Muscle of leg (tissue), 11 donors: ENCODE measurements around the gene CANT1. TPM values are rescaled to one million over a fixed set of nuclear protein-coding genes. Genes with fewer than 3 reads are reported as not detected.

ENCODE experiments used
- DNase-seq: peaks from one replicate; pipeline ENCODE4 v3.0.0; 2013
- H3K27ac ChIP-seq: one replicate; pipeline ENCODE4 v1.5.1; 2013; ENCODE audit warnings: mild to moderate bottlenecking, low read length, control low read depth
- H3K27me3 ChIP-seq: one replicate; pipeline ENCODE4 v1.6.1; 2013; ENCODE audit warnings: low read length; ENCODE audit not compliant: control insufficient read depth, insufficient read depth
- H3K36me3 ChIP-seq: one replicate; pipeline ENCODE4 v1.6.1; 2013; ENCODE audit warnings: low read length; ENCODE audit not compliant: control insufficient read depth, insufficient read depth
- H3K4me1 ChIP-seq: one replicate; pipeline ENCODE4 v1.6.1; 2013; ENCODE audit warnings: low read length; ENCODE audit not compliant: control insufficient read depth, insufficient read depth
- H3K4me3 ChIP-seq: one replicate; pipeline ENCODE4 v1.5.1; 2013; ENCODE audit warnings: low read length, control low read depth
- H3K9me3 ChIP-seq: replicated peaks from 2 replicates; pipeline ENCODE4 v1.6.1; 2013; ENCODE audit warnings: low read depth, low read length; ENCODE audit not compliant: control insufficient read depth
- WGBS: methylation state at CpG from one replicate; pipeline ENCODE4 v1.1.5; 2013; ENCODE audit warnings: missing lambda C conversion rate; ENCODE audit not compliant: insufficient coverage; 5-methylcytosine and 5-hydroxymethylcytosine counted together
- polyA plus RNA-seq, 8 donors: library from polyadenylated mRNA; unstranded; fragments of 120-200 nt; gene quantifications; one replicate each; pipeline versions ENCODE4 v1.2.1 to v1.2.3, GENCODE V29; 2013; ENCODE audit warnings: inconsistent platforms in 1 of 8, low replicate concordance in 1 of 8; ENCODE audit not compliant: insufficient read length in 8 of 8, insufficient read depth in 1 of 8
- total RNA-seq: library from RNA; stranded (reverse); fragments of 120-200 nt; gene quantifications from one replicate; pipeline ENCODE4 v1.2.4, GENCODE V29; 2013

CANT1 gene
- total and polyA plus RNA-seq, 9 donors, result 21.7 to 41.5 (median 32.8) TPM

GRCh38 chr17:79020631-79021301, 11.2 kb upstream of the CANT1 start:
- Histone ChIP-seq H3K36me3 (no peaks in the 10 kb centered on the region), H3K27ac (no peak overlapping the region), H3K9me3 (no peaks in the 10 kb centered on the region), H3K27me3 (peaks cover 56% of the 10 kb centered on the region), H3K4me1 (peaks cover 33% of the 10 kb centered on the region), H3K4me3 (no peak overlapping the region)
- WGBS, result no CpG with 5 or more reads among the region's 2 CpGs
- no peak for DNase-seq

GRCh38 chr17:79019632-79020584, 10.3 kb upstream of the CANT1 start:
- Histone ChIP-seq H3K4me1 (peaks cover 26% of the 10 kb centered on the region), H3K27ac (no peak overlapping the region), H3K36me3 (no peaks in the 10 kb centered on the region), H3K27me3 (peaks cover 49% of the 10 kb centered on the region), H3K9me3 (no peaks in the 10 kb centered on the region), H3K4me3 (no peak overlapping the region)
- 26% methylated on average over 14 of the region's 19 CpGs for WGBS
- DNase-seq, result peak; percentile 80

DNA sequence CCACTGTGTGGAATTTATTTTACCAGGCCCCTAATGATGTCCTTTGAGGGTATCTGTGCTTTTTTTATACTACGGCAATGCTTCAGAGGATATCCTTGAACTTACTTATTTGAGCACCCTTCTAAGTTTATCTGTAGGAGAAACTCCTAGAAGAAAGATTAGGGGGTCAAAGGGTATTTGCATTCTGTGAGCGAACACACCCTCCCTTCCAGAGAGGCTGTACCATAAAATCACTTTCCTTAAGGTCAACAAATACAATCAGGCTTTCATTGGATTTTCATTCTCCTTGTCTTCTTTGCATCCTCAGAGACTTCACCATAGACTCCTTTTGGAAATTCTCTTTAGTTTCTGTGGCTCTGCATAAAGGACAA, 9.7 kb upstream of the CANT1 start:
- H3K4me1 ChIP-seq, result peaks cover 19% of the 10 kb centered on the region
- H3K27me3 ChIP-seq, result peaks cover 42% of the 10 kb centered on the region
- H3K9me3 ChIP-seq, result no peaks in the 10 kb centered on the region
- no peak overlapping the region for H3K4me3 ChIP-seq
- no peak overlapping the region for H3K27ac ChIP-seq
- no peaks in the 10 kb centered on the region for H3K36me3 ChIP-seq
- WGBS, result no CpG with 5 or more reads among the region's 2 CpGs
- DNase-seq, result no peak

DNA sequence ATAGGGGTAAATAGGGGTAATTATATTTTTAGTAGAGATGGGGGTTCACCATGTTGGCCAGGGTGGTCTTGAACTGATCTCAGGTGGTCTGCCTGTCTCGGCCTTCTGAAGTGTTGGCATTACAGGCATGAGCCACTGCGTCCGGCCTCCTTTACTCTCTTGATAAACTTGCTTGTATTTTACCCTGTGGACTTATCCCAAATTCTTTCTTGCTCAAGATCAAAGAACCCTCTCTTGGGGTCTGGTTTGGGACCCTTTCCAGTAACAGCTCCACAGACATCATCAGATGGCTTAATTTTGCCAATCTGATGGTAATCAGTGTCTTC, 8.8 kb upstream of the CANT1 start:
- Histone ChIP-seq H3K9me3 (no peaks in the 10 kb centered on the region), H3K27ac (no peak overlapping the region), H3K36me3 (no peaks in the 10 kb centered on the region), H3K4me1 (peaks cover 11% of the 10 kb centered on the region), H3K4me3 (no peak overlapping the region), H3K27me3 (peaks cover 33% of the 10 kb centered on the region)
- DNase-seq, result no peak
- WGBS, result 96% methylated on average over 3 of the region's 3 CpGs

- Histone ChIP-seq H3K36me3 (no peaks in the 10 kb centered on the region), H3K27ac (no peak overlapping the region), H3K4me1 (peaks cover 11% of the 10 kb centered on the region), H3K4me3 (no peak overlapping the region), H3K27me3 (peaks cover 27% of the 10 kb centered on the region), H3K9me3 (no peaks in the 10 kb centered on the region)
- DNase-seq, result no peak
- 67% methylated on average over 1 of the region's 6 CpGs for WGBS
Observed at GRCh38 chr17:79017546-79018369, 8.2 kb upstream of the CANT1 start.

DNA sequence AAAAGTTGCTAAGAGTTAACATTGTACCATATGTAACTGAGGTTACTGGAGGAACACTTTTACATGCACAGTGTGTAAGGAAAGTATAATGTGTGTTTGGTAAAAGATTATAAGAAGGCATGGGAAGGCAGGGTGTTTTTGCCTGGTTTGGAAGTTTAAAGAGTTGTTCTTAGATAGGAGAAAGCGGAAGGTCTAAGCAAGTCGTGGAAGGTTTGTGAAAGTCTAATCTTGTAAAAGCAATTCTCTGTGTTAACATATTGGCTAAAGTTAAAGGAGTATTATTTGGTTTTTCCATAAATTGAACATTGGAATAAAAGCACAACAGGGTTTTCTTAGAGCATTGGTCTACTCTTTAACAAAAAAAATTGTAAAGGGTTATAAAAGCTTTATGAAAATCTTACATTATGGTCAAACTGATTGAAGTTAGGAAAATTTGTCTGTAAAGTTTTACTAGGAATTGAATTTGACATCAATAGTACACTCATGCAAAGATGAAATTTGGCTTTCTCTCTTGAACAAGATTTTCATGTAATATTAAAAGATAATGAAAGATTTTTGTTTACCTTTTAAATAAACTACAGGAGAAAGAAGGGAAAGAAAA, 4.7 kb upstream of the CANT1 start:
- no peaks in the 10 kb centered on the region for H3K36me3 ChIP-seq
- no peaks in the 10 kb centered on the region for H3K9me3 ChIP-seq
- H3K27me3 ChIP-seq, result no peaks in the 10 kb centered on the region
- WGBS, result 79% methylated on average over 2 of the region's 2 CpGs
- H3K4me3 ChIP-seq, result no peak overlapping the region
- no peak overlapping the region for H3K27ac ChIP-seq
- H3K4me1 ChIP-seq, result peaks cover 5% of the 10 kb centered on the region
- DNase-seq, result no peak

DNA sequence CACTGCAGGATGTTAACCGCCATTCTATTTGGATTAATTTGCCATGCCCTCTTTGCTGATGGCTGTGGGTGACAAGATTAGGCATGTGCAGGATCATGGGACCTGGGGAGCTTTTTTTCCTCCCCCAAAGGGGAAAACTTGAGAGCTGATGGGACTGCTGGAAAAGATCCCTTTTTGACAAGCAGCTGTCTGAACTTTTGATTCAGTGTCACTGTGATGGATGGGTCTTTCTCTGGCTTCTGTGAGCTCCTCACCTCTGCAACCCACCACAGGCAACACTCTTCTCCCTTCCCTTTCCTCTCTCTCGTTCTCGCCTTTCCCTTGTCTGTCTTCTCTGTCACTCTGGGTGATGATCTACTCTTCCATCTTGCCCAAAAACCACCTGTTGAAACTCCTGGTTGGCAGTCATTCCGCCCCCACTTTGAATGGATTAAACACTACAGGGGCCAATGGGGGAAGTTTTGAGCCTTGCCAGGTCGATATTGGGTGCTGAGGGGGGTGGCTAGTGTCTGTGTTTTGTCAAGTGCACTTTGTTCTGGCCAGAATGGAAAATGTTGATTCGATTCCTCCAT, 3.1 kb upstream of the CANT1 start:
- Histone ChIP-seq H3K36me3 (peaks cover 5% of the 10 kb centered on the region), H3K27ac (no peak overlapping the region), H3K9me3 (no peaks in the 10 kb centered on the region), H3K27me3 (no peaks in the 10 kb centered on the region), H3K4me1 (peaks cover 18% of the 10 kb centered on the region), H3K4me3 (no peak overlapping the region)
- 75% methylated on average over 4 of the region's 6 CpGs for WGBS
- no peak for DNase-seq

GRCh38 chr17:79011451-79012147, 2.0 kb upstream of the CANT1 start:
- Histone ChIP-seq H3K4me1 (peaks cover 18% of the 10 kb centered on the region), H3K27me3 (no peaks in the 10 kb centered on the region), H3K9me3 (no peaks in the 10 kb centered on the region), H3K27ac (no peak overlapping the region), H3K4me3 (no peak overlapping the region), H3K36me3 (peaks cover 8% of the 10 kb centered on the region)
- 56% methylated on average over 4 of the region's 5 CpGs for WGBS
- no peak for DNase-seq

DNA sequence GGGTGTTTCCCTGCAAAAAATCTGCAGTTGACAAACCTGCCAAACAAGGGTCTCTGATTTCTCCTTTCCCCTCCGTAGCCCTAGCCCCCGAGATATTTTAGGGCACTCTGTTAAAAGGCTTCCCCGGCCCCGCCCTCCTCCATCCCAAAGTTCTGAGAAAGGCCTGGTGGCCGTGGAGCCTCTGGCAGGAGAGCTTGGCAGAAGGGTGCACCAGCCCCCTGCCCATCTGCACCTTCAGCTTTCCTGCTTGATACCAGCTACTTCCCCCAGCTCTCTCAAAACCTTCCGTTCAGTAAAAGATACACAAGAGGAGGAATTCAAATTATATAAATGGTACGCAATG, 711 bp upstream of the CANT1 start:
- no peaks in the 10 kb centered on the region for H3K27me3 ChIP-seq
- 0% methylated on average over 2 of the region's 7 CpGs for WGBS
- H3K9me3 ChIP-seq, result no peaks in the 10 kb centered on the region
- H3K4me3 ChIP-seq, result peak overlapping the region; percentile 89
- DNase-seq, result no peak
- peaks cover 8% of the 10 kb centered on the region for H3K36me3 ChIP-seq
- H3K27ac ChIP-seq, result no peak overlapping the region
- H3K4me1 ChIP-seq, result peaks cover 18% of the 10 kb centered on the region
